NT2/D1 (cell line): ENCODE results near the gene ENSA.

Source experiments
- DNase-seq: peaks from one replicate; pipeline ENCODE4 v3.0.0-alpha.2; 2011; ENCODE audit warnings: low read depth, low spot score
- H3K27me3 ChIP-seq: 2 replicates; pipeline ENCODE4 v1.6.0; 2011; ENCODE audit warnings: mild to moderate bottlenecking; ENCODE audit not compliant: insufficient read length, insufficient read depth
- H3K36me3 ChIP-seq: 2 replicates; pipeline ENCODE4 v1.6.1; 2011; ENCODE audit warnings: mild to moderate bottlenecking, low read length, mixed read lengths; ENCODE audit not compliant: insufficient read depth, insufficient read length
- H3K4me1 ChIP-seq: 2 replicates; pipeline ENCODE4 v1.5.1; 2011; ENCODE audit not compliant: insufficient read depth, insufficient read length
- H3K4me3 ChIP-seq: 2 replicates; pipeline ENCODE4 v1.5.1; 2011; ENCODE audit warnings: low read depth; ENCODE audit not compliant: insufficient read length
- H3K9ac ChIP-seq: 2 replicates; pipeline ENCODE4 v1.6.0; 2011; ENCODE audit warnings: low read depth; ENCODE audit not compliant: insufficient read length
- H3K9me3 ChIP-seq: 2 replicates; pipeline ENCODE4 v1.5.1; 2011; ENCODE audit warnings: mild to moderate bottlenecking, low read length; ENCODE audit not compliant: insufficient read depth
- SUZ12 ChIP-seq: IDR thresholded peaks from 2 replicates; pipeline ENCODE4 v1.6.1; 2011; ENCODE audit not compliant: insufficient read length, insufficient read depth; ENCODE audit errors: extremely low read depth
- YY1 ChIP-seq: IDR thresholded peaks from 2 replicates; pipeline ENCODE4 v1.6.1; 2011; ENCODE audit not compliant: insufficient read length, insufficient read depth
- ZNF274 ChIP-seq: IDR thresholded peaks from 2 replicates; pipeline ENCODE4 v1.6.1; 2011; ENCODE audit warnings: mild to moderate bottlenecking, low read depth, low read length

Gene ENSA

GRCh38 chr1:150619576-150620509 lies 9.6 kb downstream of the ENSA start:
- H3K36me3 ChIP-seq, result peaks cover 85% of the 10 kb centered on the region
- no peak overlapping the region for H3K4me3 ChIP-seq
- no peak for TF ChIP-seq YY1
- TF ChIP-seq SUZ12, result no peak
- no peak for TF ChIP-seq ZNF274
- no peak for DNase-seq
- no peaks in the 10 kb centered on the region for H3K27me3 ChIP-seq
- peaks cover 4% of the 10 kb centered on the region for H3K4me1 ChIP-seq
- no peak overlapping the region for H3K9ac ChIP-seq
- H3K9me3 ChIP-seq, result no peaks in the 10 kb centered on the region

GRCh38 chr1:150615346-150616201 lies 13.8 kb downstream of the ENSA start:
- no peak for DNase-seq
- TF ChIP-seq SUZ12 (no peak), YY1 (no peak), ZNF274 (no peak)
- Histone ChIP-seq H3K36me3 (peaks cover 58% of the 10 kb centered on the region), H3K9me3 (no peaks in the 10 kb centered on the region), H3K4me3 (no peak overlapping the region), H3K27me3 (no peaks in the 10 kb centered on the region), H3K9ac (no peak overlapping the region), H3K4me1 (peaks cover 6% of the 10 kb centered on the region)

- Histone ChIP-seq H3K9me3 (no peaks in the 10 kb centered on the region), H3K36me3 (peaks cover 43% of the 10 kb centered on the region), H3K27me3 (no peaks in the 10 kb centered on the region), H3K9ac (no peak overlapping the region), H3K4me3 (no peak overlapping the region), H3K4me1 (peaks cover 6% of the 10 kb centered on the region)
- TF ChIP-seq ZNF274, result no peak
- TF ChIP-seq SUZ12, result no peak
- TF ChIP-seq YY1, result no peak
- DNase-seq, result no peak
Observed at GRCh38 chr1:150613061-150613920, 16.1 kb downstream of the ENSA start.

GRCh38 chr1:150612014-150612345 lies 17.4 kb downstream of the ENSA start:
- Histone ChIP-seq H3K4me3 (no peak overlapping the region), H3K27me3 (no peaks in the 10 kb centered on the region), H3K9ac (no peak overlapping the region), H3K36me3 (peaks cover 35% of the 10 kb centered on the region), H3K4me1 (peaks cover 6% of the 10 kb centered on the region), H3K9me3 (no peaks in the 10 kb centered on the region)
- TF ChIP-seq ZNF274 (no peak), YY1 (no peak), SUZ12 (no peak)
- DNase-seq, result no peak

GRCh38 chr1:150610576-150610975 lies 18.8 kb downstream of the ENSA start:
- TF ChIP-seq YY1 (no peak), ZNF274 (no peak), SUZ12 (no peak)
- peaks cover 26% of the 10 kb centered on the region for H3K36me3 ChIP-seq
- H3K9ac ChIP-seq, result no peak overlapping the region
- H3K9me3 ChIP-seq, result no peaks in the 10 kb centered on the region
- H3K27me3 ChIP-seq, result no peaks in the 10 kb centered on the region
- peaks cover 6% of the 10 kb centered on the region for H3K4me1 ChIP-seq
- H3K4me3 ChIP-seq, result no peak overlapping the region
- no peak for DNase-seq

GRCh38 chr1:150609732-150610131 lies 19.7 kb downstream of the ENSA start:
- no peaks in the 10 kb centered on the region for H3K27me3 ChIP-seq
- no peak for TF ChIP-seq ZNF274
- no peak for TF ChIP-seq YY1
- no peak for TF ChIP-seq SUZ12
- peaks cover 19% of the 10 kb centered on the region for H3K36me3 ChIP-seq
- no peak overlapping the region for H3K9ac ChIP-seq
- no peaks in the 10 kb centered on the region for H3K9me3 ChIP-seq
- DNase-seq, result no peak
- H3K4me1 ChIP-seq, result peaks cover 6% of the 10 kb centered on the region
- H3K4me3 ChIP-seq, result no peak overlapping the region
